ENCODE results near the gene LCN10. TPM values are rescaled to one million over a fixed set of nuclear protein-coding genes. Genes with fewer than 3 reads are reported as not detected.
"Not testable (repeated sequence)": the region's sequence is repeated elsewhere in the genome, so short reads cannot be mapped to it uniquely, and the experiment has no call there.

LCN10 gene
- total RNA-seq, 2 experiments from 2014 or later: 2.6 to 3.2 TPM

- CTCF ChIA-PET: no interaction called here
Measured at GRCh38 chr9:136709454-136710109, 33.2 kb downstream of the LCN10 start.

GRCh38 chr9:136707849-136708517 is 34.8 kb downstream of the LCN10 start:
- no peak for TF ChIP-seq CTCF (IDR thresholded peaks at IDR 0.05)
- no peak for DNase-seq
- ChIA-PET POLR2A (interaction anchor here (1.3 to 2.6 kb wide), 2 partner anchors 19 to 21 kb away, joined by 7 to 10 read pairs; no protein-coding TSS in a partner anchor), CTCF (no interaction called here)
- Mint-ChIP-seq H3K4me3 (no peak overlapping the region), H3K4me1 (ENCODE audit: low read depth) (peaks cover 5% of the 10 kb centered on the region), H3K27ac (no peak overlapping the region), H3K9me3 (no peaks in the 10 kb centered on the region), H3K36me3 (ENCODE audit: low read depth) (no peaks in the 10 kb centered on the region), H3K27me3 (peaks cover 18% of the 10 kb centered on the region)
- intact Hi-C loops (cut with micrococcal nuclease): no loop called here
- no peak for ATAC-seq

More at GRCh38 chr9:136709454-136710109, 33.2 kb downstream of the LCN10 start:
- Mint-ChIP-seq H3K27ac (no peak overlapping the region), H3K36me3 (ENCODE audit: low read depth) (no peaks in the 10 kb centered on the region), H3K4me1 (ENCODE audit: low read depth) (peaks cover 2% of the 10 kb centered on the region), H3K4me3 (no peak overlapping the region), H3K9me3 (no peaks in the 10 kb centered on the region), H3K27me3 (peaks cover 28% of the 10 kb centered on the region)
- ATAC-seq (no peak), DNase-seq (no peak)
- intact Hi-C loops (cut with micrococcal nuclease): no loop called here
- no peak for TF ChIP-seq CTCF (IDR thresholded peaks at IDR 0.05)
- POLR2A ChIA-PET: interaction anchor here (1.2 kb wide), 1 partner anchor 9 kb away, joined by 4 read pairs; no protein-coding TSS in a partner anchor

DNA sequence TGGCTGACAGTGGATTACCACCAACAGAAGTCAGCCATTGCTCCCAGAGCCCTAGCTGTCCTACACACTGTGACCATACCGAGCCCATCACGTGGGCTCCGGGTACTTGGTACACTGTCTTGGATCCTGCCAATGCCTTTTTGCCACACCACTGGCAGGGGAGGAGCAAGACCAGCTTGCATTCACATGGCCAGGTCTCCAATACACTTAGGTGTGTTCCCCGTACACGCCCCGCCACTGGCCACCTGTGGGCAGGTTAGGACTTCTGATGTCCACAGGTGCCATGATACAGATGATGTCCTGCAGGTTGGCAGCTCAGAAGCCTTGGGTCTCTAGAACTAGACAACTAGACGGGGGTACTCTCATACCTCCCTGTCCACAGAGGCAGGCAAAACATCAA is 35.7 kb downstream of the LCN10 start:
- DNase-seq: no peak
- ChIA-PET POLR2A (interaction anchor here (0.6 to 2.6 kb wide), 2 partner anchors 20 to 181 kb away, joined by 3 to 10 read pairs; no protein-coding TSS in a partner anchor), CTCF (interaction anchor here (1.3 kb wide), 1 partner anchor 11 kb away, joined by 3 read pairs; no protein-coding TSS in a partner anchor)
- H3K27me3 Mint-ChIP-seq: peaks cover 21% of the 10 kb centered on the region
- H3K36me3 Mint-ChIP-seq (ENCODE audit: low read depth): no peaks in the 10 kb centered on the region
- H3K9me3 Mint-ChIP-seq: no peaks in the 10 kb centered on the region
- intact Hi-C loops (cut with micrococcal nuclease): no loop called here
- peaks cover 8% of the 10 kb centered on the region for H3K4me1 Mint-ChIP-seq (ENCODE audit: low read depth)
- ATAC-seq: no peak
- no peak overlapping the region for H3K27ac Mint-ChIP-seq
- no peak for TF ChIP-seq CTCF (IDR thresholded peaks at IDR 0.05)
- no peak overlapping the region for H3K4me3 Mint-ChIP-seq

DNA sequence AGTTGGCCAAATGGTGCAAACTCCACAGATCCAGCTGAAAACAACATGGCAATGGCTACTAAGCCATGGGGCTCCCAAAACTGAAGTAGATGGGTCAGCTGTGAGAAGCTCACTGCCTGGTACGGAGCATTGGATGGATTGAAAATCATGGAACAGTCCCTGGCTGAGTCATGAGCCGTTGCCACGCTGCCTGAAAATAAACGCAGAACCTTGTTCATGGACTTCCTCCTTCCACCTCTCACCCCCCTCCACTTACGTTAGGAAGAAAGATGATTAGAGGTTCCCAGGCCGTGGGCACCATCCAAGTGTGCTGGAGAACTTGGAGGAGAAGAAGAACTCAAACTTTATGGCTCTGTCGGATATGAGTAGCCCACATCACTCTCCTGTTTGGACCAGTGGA is 37.2 kb downstream of the LCN10 start:
- no peak for DNase-seq
- no peaks in the 10 kb centered on the region for H3K36me3 Mint-ChIP-seq (ENCODE audit: low read depth)
- H3K27me3 Mint-ChIP-seq: peaks cover 14% of the 10 kb centered on the region
- intact Hi-C loops (cut with micrococcal nuclease): no loop called here
- POLR2A ChIA-PET: interaction anchor here (2.1 kb wide), 1 partner anchor 22 kb away, joined by 7 read pairs; no protein-coding TSS in a partner anchor
- peaks cover 17% of the 10 kb centered on the region for H3K4me1 Mint-ChIP-seq (ENCODE audit: low read depth)
- no peaks in the 10 kb centered on the region for H3K9me3 Mint-ChIP-seq
- no peak for TF ChIP-seq CTCF (IDR thresholded peaks at IDR 0.05)
- H3K4me3 Mint-ChIP-seq: no peak overlapping the region
- CTCF ChIA-PET: interaction anchor here (0.7 kb wide), 1 partner anchor 45 kb away, joined by 3 read pairs; no protein-coding TSS in a partner anchor
- no peak for ATAC-seq
- H3K27ac Mint-ChIP-seq: no peak overlapping the region

GRCh38 chr9:136704741-136705140 is 38.0 kb downstream of the LCN10 start:
- H3K4me3 Mint-ChIP-seq; H3K27ac Mint-ChIP-seq; DNase-seq; H3K9me3 Mint-ChIP-seq; intact Hi-C loops (cut with micrococcal nuclease); ATAC-seq; H3K27me3 Mint-ChIP-seq; CTCF ChIA-PET; H3K36me3 Mint-ChIP-seq (ENCODE audit: low read depth): not testable (repeated sequence)
- POLR2A ChIA-PET: interaction anchor here (2.1 kb wide), 1 partner anchor 22 kb away, joined by 7 read pairs; no protein-coding TSS in a partner anchor
- H3K4me1 Mint-ChIP-seq (ENCODE audit: low read depth): peaks cover 22% of the 10 kb centered on the region

Measured in activated CD8-positive, alpha-beta T cell treated with anti-CD3 and anti-CD28 coated beads for 36 hours (primary cell).